Fibroblast of skin of right quadriceps (primary cell): ENCODE measurements around the gene PARVA.
"Not testable (repeated sequence)": the region's sequence is repeated elsewhere in the genome, so short reads cannot be mapped to it uniquely, and the experiment has no call there.

ENCODE experiments used
- DNase-seq: peaks from one replicate; pipeline ENCODE4 v3.0.0-alpha.2; 2013

PARVA gene

GRCh38 chr11:12506404-12506921 is 129.1 kb downstream of the PARVA start:
- peak; percentile 78 for DNase-seq

GRCh38 chr11:12507391-12507790 is 130.0 kb downstream of the PARVA start:
- no peak for DNase-seq

- peak; percentile 94 for DNase-seq
These were observed 130.9 kb downstream of the PARVA start for GRCh38 chr11:12508151-12508751.

- DNase-seq = no peak
These were observed 132.0 kb downstream of the PARVA start for GRCh38 chr11:12509371-12509770.

- no peak for DNase-seq
These were observed 134.8 kb downstream of the PARVA start for GRCh38 chr11:12512132-12512531.

- no peak for DNase-seq
These were observed 135.5 kb downstream of the PARVA start for GRCh38 chr11:12512826-12513395.

- no peak for DNase-seq
These were observed 139.2 kb downstream of the PARVA start for GRCh38 chr11:12516387-12517105.

- no peak for DNase-seq
These were observed 139.9 kb downstream of the PARVA start for GRCh38 chr11:12517306-12517705.

- DNase-seq = no peak
These were observed 140.4 kb downstream of the PARVA start for GRCh38 chr11:12517741-12518140.

GRCh38 chr11:12518606-12519385 is 141.4 kb downstream of the PARVA start:
- DNase-seq = no peak

- DNase-seq = no peak
These were observed 142.7 kb downstream of the PARVA start for GRCh38 chr11:12520054-12520453.

GRCh38 chr11:12520576-12520975 is 143.2 kb downstream of the PARVA start:
- DNase-seq = not testable (repeated sequence)

GRCh38 chr11:12523180-12523924 is 146.0 kb downstream of the PARVA start:
- no peak for DNase-seq

- no peak for DNase-seq
These were observed 147.5 kb downstream of the PARVA start for GRCh38 chr11:12524865-12525264.

- no peak for DNase-seq
These were observed 148.2 kb downstream of the PARVA start for GRCh38 chr11:12525466-12526055.

- peak; percentile 78 for DNase-seq
These were observed 149.4 kb downstream of the PARVA start for GRCh38 chr11:12526789-12527188.

GRCh38 chr11:12528487-12528886 is 151.1 kb downstream of the PARVA start:
- DNase-seq = no peak

- no peak for DNase-seq
These were observed 151.7 kb downstream of the PARVA start for GRCh38 chr11:12529041-12529440.

GRCh38 chr11:12529793-12530192 is 152.4 kb downstream of the PARVA start:
- DNase-seq = peak; percentile 29

- no peak for DNase-seq
These were observed 153.6 kb downstream of the PARVA start for GRCh38 chr11:12531020-12531419.

- DNase-seq = peak; percentile 75
These were observed 154.3 kb downstream of the PARVA start for GRCh38 chr11:12531681-12532080.

GRCh38 chr11:12532580-12532979 is 155.2 kb downstream of the PARVA start:
- no peak for DNase-seq
